HepG2 (cell line): ENCODE results near the gene HSF4. TPM values are rescaled to one million over a fixed set of nuclear protein-coding genes. Genes with fewer than 3 reads are reported as not detected.

Source experiments
- CHCHD3 ChIP-seq: sonication (generic); formaldehyde crosslinking; IDR thresholded peaks from 2 replicates; pipeline ENCODE4 v1.8.0; 2022; ENCODE audit warnings: mild to moderate bottlenecking, missing genetic modification reagents, moderate library complexity
- CHD4 ChIP-seq: fragments of 200-600 bp; sonication (generic); IDR thresholded peaks from 2 replicates; pipeline ENCODE4 v1.7.0; 2017; ENCODE audit warnings: mild to moderate bottlenecking, low read length, borderline replicate concordance
- ELF3 ChIP-seq: IDR thresholded peaks from 2 replicates; pipeline ENCODE4 v1.6.1; 2016; ENCODE audit warnings: missing genetic modification reagents, missing compliant biosample characterization
- GATAD1 ChIP-seq: IDR thresholded peaks from 2 replicates; pipeline ENCODE4 v1.6.1; 2016; ENCODE audit warnings: missing genetic modification reagents, missing compliant biosample characterization
- HMG20A ChIP-seq: IDR thresholded peaks from 2 replicates; pipeline ENCODE4 v1.6.1; 2016; ENCODE audit warnings: borderline replicate concordance
- HNF4A ChIP-seq: sonication (generic); formaldehyde crosslinking; IDR thresholded peaks from 2 replicates; pipeline ENCODE4 v1.4.0; 2020; ENCODE audit warnings: missing genetic modification reagents
- JUNB ChIP-seq: sonication (generic); formaldehyde crosslinking; IDR thresholded peaks from 2 replicates; pipeline ENCODE4 v1.8.0; 2022; ENCODE audit warnings: missing genetic modification reagents, mild to moderate bottlenecking, borderline replicate concordance
- KDM2A ChIP-seq: sonication (generic); formaldehyde crosslinking; IDR thresholded peaks from 2 replicates; pipeline ENCODE4 v1.4.0; 2020; ENCODE audit warnings: low read depth, missing genetic modification reagents, borderline replicate concordance
- KDM6A ChIP-seq: IDR thresholded peaks from 2 replicates; pipeline ENCODE4 v1.6.1; 2016; ENCODE audit warnings: low read depth
- MAFG ChIP-seq: sonication (generic); formaldehyde crosslinking; IDR thresholded peaks from 2 replicates; pipeline ENCODE4 v1.5.1; 2020; ENCODE audit warnings: mild to moderate bottlenecking, missing genetic modification reagents
- MXI1 ChIP-seq: IDR thresholded peaks from 3 replicates; pipeline ENCODE4 v1.6.1; 2012; ENCODE audit warnings: low read depth, low read length, inconsistent platforms, borderline replicate concordance
- NFIB ChIP-seq: sonication (generic); formaldehyde crosslinking; IDR thresholded peaks from 2 replicates; pipeline ENCODE4 v1.9.0; 2021; ENCODE audit warnings: missing genetic modification reagents, mild to moderate bottlenecking, borderline replicate concordance
- PHF20 ChIP-seq: sonication (generic); formaldehyde crosslinking; IDR thresholded peaks from 2 replicates; pipeline ENCODE4 v1.5.0; 2020; ENCODE audit warnings: mild to moderate bottlenecking, missing genetic modification reagents
- RCOR2 ChIP-seq: IDR thresholded peaks from 2 replicates; pipeline ENCODE4 v1.6.1; 2016; ENCODE audit warnings: missing biosample characterization, missing genetic modification reagents
- REL ChIP-seq: sonication (generic); formaldehyde crosslinking; conservative IDR thresholded peaks from 2 replicates; pipeline ENCODE4 v1.8.0; 2022; ENCODE audit warnings: mild to moderate bottlenecking, missing genetic modification reagents, moderate library complexity
- RFXAP ChIP-seq: sonication (generic); formaldehyde crosslinking; IDR thresholded peaks from 2 replicates; pipeline ENCODE4 v1.4.0; 2020; ENCODE audit warnings: missing genetic modification reagents, borderline replicate concordance
- SP4 ChIP-seq: sonication (generic); formaldehyde crosslinking; IDR thresholded peaks from 2 replicates; pipeline ENCODE4 v1.8.1; 2023; ENCODE audit warnings: mild to moderate bottlenecking, missing genetic modification reagents
- TBP ChIP-seq: sonication (generic); formaldehyde crosslinking; IDR thresholded peaks from 2 replicates; pipeline ENCODE4 v1.5.0; 2020; ENCODE audit warnings: missing genetic modification reagents
- ZBTB44 ChIP-seq: sonication (generic); formaldehyde crosslinking; IDR thresholded peaks from 2 replicates; pipeline ENCODE4 v1.4.0; 2020; ENCODE audit warnings: missing genetic modification reagents
- ZFP36 ChIP-seq: fragments of 150-350 bp; IDR thresholded peaks from 2 replicates; pipeline ENCODE4 v1.6.1; 2018; ENCODE audit warnings: borderline replicate concordance, low read length, low read depth; ENCODE audit not compliant: partially characterized antibody
- ZNF772 ChIP-seq: sonication (generic); formaldehyde crosslinking; IDR thresholded peaks from 2 replicates; pipeline ENCODE4 v1.5.0; 2020; ENCODE audit warnings: mild to moderate bottlenecking, missing genetic modification reagents
- ZZZ3 ChIP-seq: sonication (generic); formaldehyde crosslinking; IDR thresholded peaks from 2 replicates; pipeline ENCODE4 v1.4.0; 2020; ENCODE audit warnings: missing genetic modification reagents, mild to moderate bottlenecking, borderline replicate concordance
- polyA plus RNA-seq, 8 experiments: library from polyadenylated mRNA; depleted of rRNA in 3 of 8; stranded (reverse) in 7 of 8; unstranded in 1 of 8; fragments of >200 nt; fragmentation: Illumina TruSeq in 4 of 8; extraction: Trizol in 4 of 8; gene quantifications; 2 replicates each; pipeline versions ENCODE4 v1.2.1 to v1.2.3, GENCODE V29; 2011 to 2016; ENCODE audit warnings: low read depth in 4 of 8, missing spikeins in 1 of 8, mixed read lengths in 1 of 8; ENCODE audit not compliant: insufficient read depth in 1 of 8
- total RNA-seq, 5 experiments: library from RNA; depleted of rRNA; stranded (reverse); fragments of >200 nt; fragmentation: Illumina TruSeq; extraction: Trizol; gene quantifications; 2 replicates each; pipeline ENCODE4 v1.2.3, GENCODE V29; 2016; ENCODE audit warnings: low read depth in 1 of 5
- TF ChIP-seq, protein P1 (sequence below): sonication (generic); formaldehyde crosslinking; IDR thresholded peaks from 2 replicates; pipeline ENCODE4 v1.4.0; 2020; ENCODE audit warnings: mild to moderate bottlenecking, low read depth, missing genetic modification reagents
- TF ChIP-seq, protein P2 (sequence below): sonication (generic); formaldehyde crosslinking; IDR thresholded peaks from 2 replicates; pipeline ENCODE4 v1.5.1; 2020; ENCODE audit warnings: missing genetic modification reagents, mild to moderate bottlenecking, borderline replicate concordance
- TF ChIP-seq, protein P3 (sequence below): sonication (generic); formaldehyde crosslinking; IDR thresholded peaks from 2 replicates; pipeline ENCODE4 v1.4.0; 2020; ENCODE audit warnings: mild to moderate bottlenecking, missing genetic modification reagents

HSF4 gene
- total and polyA plus RNA-seq, 2 of the 13 experiments (the other 11 are each of a cell fraction or from before 2014, with no cell fraction given) = 3.5 to 16.9 TPM

DNA sequence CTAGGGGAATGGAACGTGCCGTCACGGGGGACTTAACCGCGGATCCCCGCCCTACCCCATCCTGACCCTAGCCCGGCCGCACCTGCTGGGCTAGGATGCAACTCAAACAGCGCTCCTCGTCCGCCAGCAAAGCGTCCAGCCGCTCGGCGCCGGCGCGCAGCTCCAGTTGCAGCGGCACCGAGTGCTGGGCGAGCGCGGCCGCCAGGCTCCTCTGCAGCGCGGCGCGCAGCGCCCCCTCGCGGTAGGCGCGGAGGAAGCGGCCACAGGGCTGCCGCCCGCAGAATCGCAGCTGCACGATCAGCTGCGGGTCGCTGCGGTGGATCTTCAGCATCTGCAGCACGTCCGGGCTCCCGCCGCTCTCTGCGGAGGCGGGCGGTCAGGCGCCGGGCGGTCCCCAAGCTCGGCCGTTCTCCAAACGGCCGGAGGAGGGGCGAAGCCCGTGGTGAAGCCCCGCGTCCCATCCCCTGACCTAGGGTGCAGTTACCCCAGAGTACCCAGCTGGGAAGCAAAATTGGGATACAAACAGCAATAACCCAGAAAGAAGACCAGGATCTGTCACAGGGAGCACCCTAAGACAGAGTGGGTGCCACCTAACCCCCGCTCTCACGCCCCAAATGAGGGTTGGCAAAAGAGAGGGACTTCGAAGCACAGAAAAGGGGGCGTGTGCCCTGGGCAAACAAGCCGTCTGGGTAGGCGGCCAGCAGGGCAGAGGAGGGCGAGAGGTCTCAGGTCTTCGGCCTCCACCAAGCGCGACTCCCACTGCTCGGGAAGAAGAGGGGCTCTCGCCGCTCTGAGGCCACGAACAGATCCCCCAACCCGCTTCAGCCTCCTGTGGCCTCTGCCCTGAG lies 9.0 kb upstream of the HSF4 start (continued):
- TF ChIP-seq MXI1 = peak; percentile 62; the same call in 1 of the 3 replicates
- TF ChIP-seq RFXAP (CRISPR knock-in tag) = peak; percentile 82; the same call in 1 of the 2 replicates
- TF ChIP-seq ZZZ3 (CRISPR knock-in tag) = no peak
- TF ChIP-seq NFIB (CRISPR knock-in tag) = no peak
- no peak for TF ChIP-seq HNF4A (CRISPR knock-in tag)
- TF ChIP-seq CHCHD3 (CRISPR knock-in tag) = no peak
- no peak for TF ChIP-seq RCOR2 (CRISPR knock-in tag)
- TF ChIP-seq ZBTB44 (CRISPR knock-in tag) = 0 out of 2 replicates have a peak, but pooled peaks have one; percentile 37
- TF ChIP-seq GATAD1 = 0 out of 2 replicates have a peak, but pooled peaks have one; percentile 30
- peak; percentile 66 for TF ChIP-seq SP4 (CRISPR knock-in tag)
- no peak for TF ChIP-seq MAFG (CRISPR knock-in tag)
- TF ChIP-seq KDM2A = peak; percentile 76; the same call in 1 of the 2 replicates
- TF ChIP-seq, protein P1, sequence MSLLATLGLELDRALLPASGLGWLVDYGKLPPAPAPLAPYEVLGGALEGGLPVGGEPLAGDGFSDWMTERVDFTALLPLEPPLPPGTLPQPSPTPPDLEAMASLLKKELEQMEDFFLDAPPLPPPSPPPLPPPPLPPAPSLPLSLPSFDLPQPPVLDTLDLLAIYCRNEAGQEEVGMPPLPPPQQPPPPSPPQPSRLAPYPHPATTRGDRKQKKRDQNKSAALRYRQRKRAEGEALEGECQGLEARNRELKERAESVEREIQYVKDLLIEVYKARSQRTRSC (CRISPR knock-in tag) = 0 out of 2 replicates have a peak, but pooled peaks have one; percentile 84
- no peak for TF ChIP-seq KDM6A (CRISPR knock-in tag)
- no peak for TF ChIP-seq HMG20A (CRISPR knock-in tag)
- 0 out of 2 replicates have a peak, but pooled peaks have one; percentile 82 for TF ChIP-seq TBP (CRISPR knock-in tag)
- peak; percentile 67; the same call in 1 of the 2 replicates for TF ChIP-seq ELF3 (CRISPR knock-in tag)
- no peak for TF ChIP-seq REL (CRISPR knock-in tag)
- TF ChIP-seq PHF20 = peak; percentile 27; the same call in 1 of the 2 replicates
- TF ChIP-seq ZFP36 = no peak
- no peak for TF ChIP-seq JUNB
- TF ChIP-seq, protein P2, sequence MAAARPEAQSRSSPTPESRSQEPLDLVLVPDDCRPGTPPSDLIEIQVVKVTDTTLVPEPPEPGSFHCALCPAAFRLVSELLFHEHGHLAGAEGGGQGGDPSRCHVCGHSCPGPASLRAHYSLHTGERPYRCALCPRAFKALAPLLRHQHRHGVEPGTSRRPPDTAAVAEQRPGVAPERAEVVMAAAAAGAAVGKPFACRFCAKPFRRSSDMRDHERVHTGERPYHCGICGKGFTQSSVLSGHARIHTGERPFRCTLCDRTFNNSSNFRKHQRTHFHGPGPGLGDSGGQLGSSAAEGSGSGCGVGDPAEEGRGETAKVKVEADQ = no peak
- no peak for TF ChIP-seq CHD4
- TF ChIP-seq ZNF772 (CRISPR knock-in tag) = no peak; the same call in 1 of the 2 replicates
- TF ChIP-seq, protein P3, sequence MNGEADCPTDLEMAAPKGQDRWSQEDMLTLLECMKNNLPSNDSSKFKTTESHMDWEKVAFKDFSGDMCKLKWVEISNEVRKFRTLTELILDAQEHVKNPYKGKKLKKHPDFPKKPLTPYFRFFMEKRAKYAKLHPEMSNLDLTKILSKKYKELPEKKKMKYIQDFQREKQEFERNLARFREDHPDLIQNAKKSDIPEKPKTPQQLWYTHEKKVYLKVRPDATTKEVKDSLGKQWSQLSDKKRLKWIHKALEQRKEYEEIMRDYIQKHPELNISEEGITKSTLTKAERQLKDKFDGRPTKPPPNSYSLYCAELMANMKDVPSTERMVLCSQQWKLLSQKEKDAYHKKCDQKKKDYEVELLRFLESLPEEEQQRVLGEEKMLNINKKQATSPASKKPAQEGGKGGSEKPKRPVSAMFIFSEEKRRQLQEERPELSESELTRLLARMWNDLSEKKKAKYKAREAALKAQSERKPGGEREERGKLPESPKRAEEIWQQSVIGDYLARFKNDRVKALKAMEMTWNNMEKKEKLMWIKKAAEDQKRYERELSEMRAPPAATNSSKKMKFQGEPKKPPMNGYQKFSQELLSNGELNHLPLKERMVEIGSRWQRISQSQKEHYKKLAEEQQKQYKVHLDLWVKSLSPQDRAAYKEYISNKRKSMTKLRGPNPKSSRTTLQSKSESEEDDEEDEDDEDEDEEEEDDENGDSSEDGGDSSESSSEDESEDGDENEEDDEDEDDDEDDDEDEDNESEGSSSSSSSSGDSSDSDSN (CRISPR knock-in tag) = peak; percentile 81; the same call in 1 of the 2 replicates
